ENCODE measurements around the gene C11orf58.

The C11orf58 gene

GRCh38 chr11:16738193-16738946, at the start of gene C11orf58:
Gene C11orf58 (plus strand): TSS chr11:16738647. CDS start chr11:16738779, 132 bp downstream.
- DNase-seq (ENCODE audit: low spot score): peak; percentile 95

- DNase-seq (ENCODE audit: low spot score): no peak
Measured at GRCh38 chr11:16690086-16690485, 48.4 kb upstream of the C11orf58 start.

GRCh38 chr11:16703795-16704194, 34.7 kb upstream of the C11orf58 start:
- no peak for DNase-seq (ENCODE audit: low spot score)

- no peak for DNase-seq (ENCODE audit: low spot score)
Measured at GRCh38 chr11:16713594-16713993, 24.9 kb upstream of the C11orf58 start.

GRCh38 chr11:16722581-16723344, 15.7 kb upstream of the C11orf58 start:
- no peak for DNase-seq (ENCODE audit: low spot score)

- DNase-seq (ENCODE audit: low spot score): no peak
Measured at GRCh38 chr11:16727806-16728205, 10.6 kb upstream of the C11orf58 start.

- DNase-seq (ENCODE audit: low spot score): no peak
Measured at GRCh38 chr11:16737818-16738192, 642 bp upstream of the C11orf58 start.

GRCh38 chr11:16738947-16739815, 734 bp downstream of the C11orf58 start:
- DNase-seq (ENCODE audit: low spot score): no peak

GRCh38 chr11:16741473-16741872, 3.0 kb downstream of the C11orf58 start:
- no peak for DNase-seq (ENCODE audit: low spot score)

GRCh38 chr11:16743478-16743877, 5.0 kb downstream of the C11orf58 start:
- DNase-seq (ENCODE audit: low spot score): no peak

GRCh38 chr11:16744128-16744725, 5.8 kb downstream of the C11orf58 start:
- DNase-seq (ENCODE audit: low spot score): no peak

- DNase-seq (ENCODE audit: low spot score): no peak
Measured at GRCh38 chr11:16745950-16746605, 7.6 kb downstream of the C11orf58 start.

GRCh38 chr11:16749092-16749491, 10.6 kb downstream of the C11orf58 start:
- no peak for DNase-seq (ENCODE audit: low spot score)

- no peak for DNase-seq (ENCODE audit: low spot score)
Measured at GRCh38 chr11:16749666-16750065, 11.2 kb downstream of the C11orf58 start.

GRCh38 chr11:16750417-16750816, 12.0 kb downstream of the C11orf58 start:
- no peak for DNase-seq (ENCODE audit: low spot score)

GRCh38 chr11:16758382-16759024, 20.1 kb downstream of the C11orf58 start:
- DNase-seq (ENCODE audit: low spot score): no peak

- DNase-seq (ENCODE audit: low spot score): no peak
Measured at GRCh38 chr11:16759857-16760508, 21.5 kb downstream of the C11orf58 start.

GRCh38 chr11:16763746-16764145, 25.3 kb downstream of the C11orf58 start:
- no peak for DNase-seq (ENCODE audit: low spot score)

GRCh38 chr11:16764888-16765287, 26.4 kb downstream of the C11orf58 start:
- no peak for DNase-seq (ENCODE audit: low spot score)

- DNase-seq (ENCODE audit: low spot score): no peak
Measured at GRCh38 chr11:16767137-16767536, 28.7 kb downstream of the C11orf58 start.

Measured in CD4-positive, alpha-beta T cell treated with Interleukin-6 at 100 ng/mL for 8 hours (primary cell).